ENCODE data around the gene FUOM. TPM values are rescaled to one million over a fixed set of nuclear protein-coding genes. Genes with fewer than 3 reads are reported as not detected.
A peak's percentile ranks its signal among the peaks of the same experiment; 100 is the strongest.
"Not testable (repeated sequence)": the region's sequence is repeated elsewhere in the genome, so short reads cannot be mapped to it uniquely, and the experiment has no call there.

FUOM gene
- total RNA-seq, 2 donors from 2014 or later: 25.5 to 28.7 TPM

- DNase-seq: no peak
- no peak for ATAC-seq
- intact Hi-C loops (cut with DNase I, micrococcal nuclease): loop anchor here in 1 of 2 donors (5.0 kb wide), 1 partner anchor 282 kb away; no protein-coding TSS in a partner anchor
These were observed 32.2 kb downstream of the FUOM start for GRCh38 chr10:133325440-133326222.

DNA sequence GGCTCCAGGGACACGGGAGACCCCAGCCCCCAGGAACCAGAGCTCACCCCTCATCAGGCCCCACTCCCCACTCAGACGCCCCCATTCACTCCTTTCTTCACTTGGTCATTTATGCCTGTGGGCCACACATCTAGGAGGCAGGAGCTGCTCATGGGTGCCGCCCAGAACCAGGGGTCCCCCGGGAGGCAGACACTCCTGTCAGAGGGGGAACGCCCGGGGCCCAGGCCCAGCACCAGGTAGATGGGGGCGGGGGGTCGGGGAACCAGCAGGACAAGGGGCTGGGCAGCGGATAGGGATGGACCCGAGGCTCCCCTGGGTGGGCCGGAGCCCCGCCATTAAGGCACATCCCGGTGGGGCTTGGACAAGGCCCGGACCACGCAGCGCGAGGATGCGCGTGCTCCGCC is 33.0 kb downstream of the FUOM start:
- DNase-seq (no peak), ATAC-seq (no peak)
- intact Hi-C loops (cut with DNase I, micrococcal nuclease): loop anchor here in 1 of 2 donors (5.0 kb wide), 1 partner anchor 282 kb away; no protein-coding TSS in a partner anchor

- ATAC-seq (peak; percentile 87), DNase-seq (peak; percentile 85 to 89)
- intact Hi-C loops (cut with DNase I, micrococcal nuclease): no loop called here
These were observed 33.5 kb downstream of the FUOM start for GRCh38 chr10:133324198-133324792.

- DNase-seq; ATAC-seq; intact Hi-C loops (cut with DNase I, micrococcal nuclease): not testable (repeated sequence)
These were observed 35.6 kb downstream of the FUOM start for GRCh38 chr10:133322064-133322709.

DNA sequence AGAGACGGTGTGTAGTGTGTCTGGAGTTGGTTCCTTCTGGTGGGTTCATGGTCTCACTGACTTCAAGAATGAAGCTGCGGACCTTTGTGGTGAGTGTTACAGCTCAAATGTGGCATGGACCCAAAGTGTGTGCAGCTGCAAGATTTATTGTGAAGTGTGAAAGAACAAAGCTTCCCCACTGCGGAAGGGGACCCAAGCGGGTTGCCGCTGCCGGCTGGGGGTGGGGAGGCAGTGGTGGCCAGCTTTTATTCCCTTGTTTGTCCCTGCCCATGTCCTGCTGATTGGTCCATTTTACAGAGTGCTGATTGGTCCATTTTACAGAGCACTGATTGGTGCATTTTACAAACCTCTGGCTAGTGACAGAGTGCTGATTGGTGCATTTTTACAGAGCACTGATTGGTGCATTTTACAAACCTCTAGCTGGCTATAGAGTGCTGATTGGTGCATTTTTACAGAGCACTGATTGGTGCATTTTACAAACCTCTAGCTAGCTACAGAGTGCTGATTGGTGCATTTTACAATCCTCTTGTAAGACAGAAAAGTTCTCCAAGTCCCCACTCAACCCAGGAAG is 36.9 kb downstream of the FUOM start:
- intact Hi-C loops (cut with DNase I, micrococcal nuclease); DNase-seq; ATAC-seq: not testable (repeated sequence)

DNA sequence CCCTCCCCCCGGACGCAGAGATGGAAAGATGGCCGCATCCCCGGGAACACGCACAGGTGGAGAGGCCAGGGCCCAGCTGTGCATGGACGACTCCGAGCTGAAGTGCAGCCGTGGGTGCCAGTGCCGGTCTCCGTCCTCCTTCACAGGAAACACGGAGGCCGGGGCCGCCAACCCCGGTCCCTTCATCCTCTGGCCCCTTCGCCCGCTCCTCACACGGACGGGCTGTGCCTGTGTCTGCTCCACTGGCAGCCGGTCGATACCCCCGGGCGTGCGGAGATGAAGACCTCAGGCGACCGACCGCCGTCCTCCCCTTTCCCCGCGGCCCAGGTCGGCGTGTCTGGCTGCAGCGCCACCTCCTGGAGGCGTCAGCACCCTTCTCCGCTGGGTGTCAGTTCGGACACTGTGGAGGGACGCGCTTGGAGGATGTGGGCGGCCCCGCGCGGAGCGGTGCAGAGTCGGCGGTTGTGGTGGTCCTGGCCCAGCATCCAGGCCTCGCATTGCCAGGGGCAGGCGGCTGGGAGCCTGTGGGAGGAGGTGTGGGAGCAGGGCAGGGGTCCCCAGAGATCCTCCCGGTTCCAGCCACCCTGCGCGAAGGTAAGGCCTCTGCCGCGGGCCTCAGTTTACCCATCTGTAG is 39.2 kb downstream of the FUOM start:
- DNase-seq: peak in 1 of 2 donors; percentile 77
- intact Hi-C loops (cut with DNase I, micrococcal nuclease): no loop called here
- peak; percentile 91 for ATAC-seq

DNA sequence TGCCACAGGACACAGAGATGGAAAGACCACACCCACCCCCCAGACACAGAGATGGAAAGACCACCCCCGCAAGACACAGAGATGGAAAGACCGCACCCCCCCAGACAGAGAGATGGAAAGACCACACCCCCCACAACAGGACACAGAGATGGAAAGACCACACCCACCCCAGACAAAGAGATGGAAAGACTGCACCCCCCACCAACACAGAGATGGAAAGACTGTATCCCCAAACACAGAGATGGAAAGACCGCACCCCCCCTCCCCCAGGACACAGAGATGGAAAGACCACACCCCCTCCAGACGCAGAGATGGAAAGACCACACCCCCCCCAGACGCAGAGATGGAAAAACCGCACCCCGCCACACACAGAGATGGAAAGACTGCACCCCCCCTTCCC is 41.1 kb downstream of the FUOM start:
- intact Hi-C loops (cut with DNase I, micrococcal nuclease): no loop called here
- no peak for ATAC-seq

DNA sequence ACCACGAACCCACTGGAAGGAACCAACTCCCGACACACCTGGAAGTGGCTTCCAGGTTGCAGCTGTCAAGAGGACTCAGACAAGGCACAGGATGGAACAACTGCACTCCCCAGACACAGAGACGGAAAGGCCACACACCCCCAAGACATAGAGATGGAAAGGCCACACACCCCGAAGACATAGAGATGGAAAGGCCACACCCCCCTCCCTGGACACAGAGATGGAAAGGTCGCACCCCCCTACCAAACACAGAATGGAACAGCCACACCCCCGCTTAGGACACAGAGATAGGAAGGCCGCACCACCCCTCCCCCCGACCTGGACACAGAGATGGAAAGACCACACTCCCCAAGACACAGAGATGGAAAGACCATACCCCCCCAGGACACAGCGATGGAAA is 41.6 kb downstream of the FUOM start:
- intact Hi-C loops (cut with DNase I, micrococcal nuclease): no loop called here
- DNase-seq (no peak), ATAC-seq (no peak)

More for the DNA sequence above, 41.1 kb downstream of the FUOM start:
- no peak for DNase-seq

GRCh38 chr10:133315847-133316246 is 42.0 kb downstream of the FUOM start:
- ATAC-seq (no peak), DNase-seq (no peak)
- intact Hi-C loops (cut with DNase I, micrococcal nuclease): no loop called here

DNA sequence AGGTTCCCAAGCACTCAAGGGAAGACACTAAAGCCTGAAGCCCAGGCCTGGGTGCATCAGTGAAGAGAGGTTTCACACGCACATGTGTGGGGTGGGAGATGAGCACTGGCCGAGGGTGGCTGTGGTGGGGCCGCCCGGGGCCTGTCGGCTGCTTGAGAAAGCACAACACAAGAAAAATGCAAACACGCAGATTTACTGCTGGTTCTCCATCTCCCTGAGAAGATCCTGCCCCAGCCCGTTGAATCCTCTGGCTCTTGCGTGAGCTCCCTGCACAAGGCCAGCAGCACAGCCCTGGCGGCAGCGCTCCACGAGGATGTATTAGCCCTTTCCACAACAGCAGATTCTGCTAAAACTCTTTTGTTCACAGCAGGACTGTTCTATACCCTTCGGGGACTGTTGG is 42.9 kb downstream of the FUOM start:
- no peak for ATAC-seq
- DNase-seq: no peak
- intact Hi-C loops (cut with DNase I, micrococcal nuclease): no loop called here

- no peak for ATAC-seq
- intact Hi-C loops (cut with DNase I, micrococcal nuclease): no loop called here
- DNase-seq: no peak
These were observed 44.6 kb downstream of the FUOM start for GRCh38 chr10:133313192-133313591.

GRCh38 chr10:133312769-133313145 is 45.1 kb downstream of the FUOM start:
- ATAC-seq (no peak), DNase-seq (no peak)
- intact Hi-C loops (cut with DNase I, micrococcal nuclease): no loop called here

- ATAC-seq: no peak
- intact Hi-C loops (cut with DNase I, micrococcal nuclease): no loop called here
These were observed 45.6 kb downstream of the FUOM start for GRCh38 chr10:133312016-133312768.

DNA sequence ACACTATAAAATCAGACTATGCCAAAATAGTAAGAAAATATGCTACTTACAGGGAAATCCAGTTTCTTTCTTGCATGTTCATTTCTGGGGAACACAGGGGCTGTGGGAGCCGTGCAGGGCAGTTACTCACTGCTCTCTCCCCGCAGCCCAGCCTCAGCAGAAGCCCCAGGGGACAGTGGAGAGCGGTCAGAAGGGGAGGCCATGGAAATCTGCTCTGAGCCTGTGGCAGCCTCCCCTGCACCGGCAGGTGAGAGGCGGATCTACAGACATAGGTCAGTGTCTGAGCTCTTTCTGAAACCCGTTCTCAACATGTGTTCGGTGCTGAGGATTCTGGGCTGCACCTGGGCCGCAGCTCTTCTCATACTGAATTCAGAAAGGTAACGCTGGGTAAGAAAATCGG is 46.2 kb downstream of the FUOM start:
- ATAC-seq: no peak
- intact Hi-C loops (cut with DNase I, micrococcal nuclease): no loop called here
- DNase-seq: no peak

More at GRCh38 chr10:133312016-133312768, 45.6 kb downstream of the FUOM start:
- no peak for DNase-seq

- intact Hi-C loops (cut with DNase I, micrococcal nuclease): no loop called here
- DNase-seq: no peak
- no peak for ATAC-seq
These were observed 47.0 kb downstream of the FUOM start for GRCh38 chr10:133310789-133311188.

DNA sequence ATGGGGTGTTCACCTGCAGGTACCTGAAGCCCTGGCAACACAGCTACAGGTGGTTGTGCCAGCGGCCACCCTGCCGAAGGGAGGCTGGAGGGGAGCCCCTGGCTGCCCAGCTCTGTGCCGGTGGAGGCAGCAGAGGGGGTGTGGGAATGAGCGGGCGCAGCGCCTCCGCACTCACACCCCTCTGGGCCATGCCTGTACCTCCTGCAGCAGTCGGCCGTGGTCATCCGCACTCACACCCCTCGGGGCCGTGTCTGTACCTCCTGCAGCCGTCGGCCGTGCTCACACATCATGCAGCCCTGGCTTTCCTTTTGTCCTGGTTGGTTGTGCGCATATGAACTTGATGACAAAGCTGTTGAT is 47.4 kb downstream of the FUOM start:
- DNase-seq (no peak), ATAC-seq (no peak)
- intact Hi-C loops (cut with DNase I, micrococcal nuclease): no loop called here

DNA sequence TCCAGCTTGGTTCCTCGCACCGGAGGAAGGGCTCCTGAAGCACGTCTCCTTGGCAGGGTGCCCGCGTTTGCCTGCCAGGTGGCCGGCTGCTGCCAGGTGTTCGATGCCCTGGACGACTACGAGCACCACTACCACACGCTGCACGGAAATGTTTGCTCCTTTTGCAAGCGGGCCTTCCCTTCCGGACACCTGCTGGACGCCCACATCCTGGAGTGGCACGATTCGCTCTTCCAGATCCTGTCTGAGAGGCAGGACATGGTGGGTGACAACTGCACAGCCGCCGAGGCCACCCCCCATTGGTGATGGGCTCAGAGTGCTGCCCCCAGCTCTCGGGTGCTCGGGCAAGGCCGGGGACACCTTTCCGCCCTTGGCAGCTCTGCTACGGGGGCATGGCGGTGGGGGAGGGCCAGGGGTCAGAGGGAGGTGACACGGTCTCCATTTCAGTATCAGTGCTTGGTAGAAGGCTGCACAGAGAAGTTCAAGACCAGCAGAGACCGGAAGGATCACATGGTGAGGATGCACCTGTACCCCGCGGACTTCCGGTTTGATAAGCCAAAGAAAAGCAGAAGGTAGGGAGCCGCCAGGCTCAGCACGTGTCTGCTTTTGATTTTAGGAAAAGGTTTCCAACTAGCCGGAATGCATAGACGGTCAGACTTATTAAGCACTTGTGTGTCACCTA is 48.0 kb downstream of the FUOM start:
- peak; percentile 76 to 83 for DNase-seq
- intact Hi-C loops (cut with DNase I, micrococcal nuclease): no loop called here
- ATAC-seq: peak; percentile 25
